Skeletal muscle satellite cell (primary cell): ENCODE measurements around the gene PNMA6E. TPM values are rescaled to one million over a fixed set of nuclear protein-coding genes. Genes with fewer than 3 reads are reported as not detected.

Experiments used
- H3K27me3 ChIP-seq: 2 replicates; pipeline ENCODE4 v1.7.0; 2013; ENCODE audit warnings: low read length; ENCODE audit not compliant: control insufficient read depth, insufficient read depth
- H3K36me3 ChIP-seq: 2 replicates; pipeline ENCODE4 v1.7.0; 2013; ENCODE audit warnings: mild to moderate bottlenecking, control low read depth, low read length; ENCODE audit not compliant: insufficient read depth
- H3K4me1 ChIP-seq: 2 replicates; pipeline ENCODE4 v1.7.0; 2013; ENCODE audit warnings: low read length; ENCODE audit not compliant: control insufficient read depth, insufficient read depth
- H3K4me2 ChIP-seq: 2 replicates; pipeline ENCODE4 v1.7.0; 2013; ENCODE audit warnings: mild to moderate bottlenecking, low read length
- H3K4me3 ChIP-seq: 2 replicates; pipeline ENCODE4 v1.7.0; 2013; ENCODE audit warnings: low read length
- H3K9ac ChIP-seq: 2 replicates; pipeline ENCODE4 v1.7.0; 2013; ENCODE audit warnings: mild to moderate bottlenecking, low read depth, low read length, moderate library complexity
- H3K9me3 ChIP-seq: replicated peaks from 2 replicates; pipeline ENCODE4 v1.7.0; 2013; ENCODE audit warnings: mild to moderate bottlenecking, control low read depth, low read length
- small RNA-seq: library from RNA; depleted of rRNA; stranded (forward); fragments of <200 nt; gene quantifications from one replicate; pipeline ENCODE3, GENCODE V24; 2012

The PNMA6E gene

GRCh38 chrX:153353416-153353815 is 47.7 kb downstream of the PNMA6E start:
- Histone ChIP-seq H3K4me2 (no peak overlapping the region), H3K36me3 (peaks cover 12% of the 10 kb centered on the region), H3K4me3 (no peak overlapping the region), H3K4me1 (no peaks in the 10 kb centered on the region), H3K9me3 (no peaks in the 10 kb centered on the region), H3K27me3 (no peaks in the 10 kb centered on the region), H3K9ac (no peak overlapping the region)

GRCh38 chrX:153352858-153353257 is 48.3 kb downstream of the PNMA6E start:
- H3K36me3 ChIP-seq, result peaks cover 12% of the 10 kb centered on the region
- H3K27me3 ChIP-seq, result no peaks in the 10 kb centered on the region
- no peaks in the 10 kb centered on the region for H3K4me1 ChIP-seq
- H3K9me3 ChIP-seq, result no peaks in the 10 kb centered on the region
- H3K9ac ChIP-seq, result no peak overlapping the region
- H3K4me3 ChIP-seq, result no peak overlapping the region
- H3K4me2 ChIP-seq, result no peak overlapping the region

- H3K4me3 ChIP-seq, result no peak overlapping the region
- H3K4me1 ChIP-seq, result no peaks in the 10 kb centered on the region
- no peak overlapping the region for H3K4me2 ChIP-seq
- H3K9ac ChIP-seq, result no peak overlapping the region
- H3K36me3 ChIP-seq, result peaks cover 19% of the 10 kb centered on the region
- peaks cover 5% of the 10 kb centered on the region for H3K9me3 ChIP-seq
- H3K27me3 ChIP-seq, result no peaks in the 10 kb centered on the region
Measured at GRCh38 chrX:153351981-153352380, 49.2 kb downstream of the PNMA6E start.

GRCh38 chrX:153349952-153350351 is 51.2 kb downstream of the PNMA6E start:
- H3K9me3 ChIP-seq, result peaks cover 5% of the 10 kb centered on the region
- H3K4me2 ChIP-seq, result no peak overlapping the region
- H3K27me3 ChIP-seq, result no peaks in the 10 kb centered on the region
- peaks cover 29% of the 10 kb centered on the region for H3K36me3 ChIP-seq
- no peaks in the 10 kb centered on the region for H3K4me1 ChIP-seq
- no peak overlapping the region for H3K9ac ChIP-seq
- H3K4me3 ChIP-seq, result no peak overlapping the region

- H3K27me3 ChIP-seq, result no peaks in the 10 kb centered on the region
- H3K4me3 ChIP-seq, result no peak overlapping the region
- H3K4me1 ChIP-seq, result no peaks in the 10 kb centered on the region
- H3K4me2 ChIP-seq, result no peak overlapping the region
- peaks cover 35% of the 10 kb centered on the region for H3K36me3 ChIP-seq
- peaks cover 5% of the 10 kb centered on the region for H3K9me3 ChIP-seq
- no peak overlapping the region for H3K9ac ChIP-seq
Measured at GRCh38 chrX:153348421-153348820, 52.7 kb downstream of the PNMA6E start.

- Histone ChIP-seq H3K4me2 (no peak overlapping the region), H3K4me3 (no peak overlapping the region), H3K9me3 (peaks cover 5% of the 10 kb centered on the region), H3K9ac (no peak overlapping the region), H3K36me3 (peaks cover 35% of the 10 kb centered on the region), H3K27me3 (no peaks in the 10 kb centered on the region), H3K4me1 (peaks cover 2% of the 10 kb centered on the region)
Measured at GRCh38 chrX:153347530-153347929, 53.6 kb downstream of the PNMA6E start.

Small RNAs within 50 kb of the gene (small RNA-seq; reads per million reads assigned to genes)
- gene AC152007.1, result not detected
- not detected for gene RN7SL667P
